ENCODE data around the gene RAP1GAP2.

DNA sequence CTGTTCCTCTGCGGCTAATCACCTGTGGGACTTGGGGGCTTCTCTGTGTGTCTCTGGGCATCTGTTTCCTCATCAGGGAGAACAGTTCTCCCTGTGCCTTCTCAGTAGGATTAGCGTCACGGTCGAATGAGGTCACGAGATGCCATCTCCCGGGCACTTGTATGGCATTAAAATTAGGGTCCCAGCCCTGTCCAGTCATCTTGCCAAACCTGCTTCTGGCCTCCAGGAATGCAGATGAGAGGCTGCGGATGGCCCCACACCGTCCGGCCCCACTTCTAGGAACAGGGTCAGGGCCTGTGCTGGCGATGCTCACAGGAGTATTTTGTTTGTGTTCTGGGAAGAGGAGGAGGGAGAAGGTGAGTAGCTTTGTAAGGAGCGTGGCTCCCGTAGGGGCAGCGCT, 208.7 kb downstream of the RAP1GAP2 start:
- TF ChIP-seq BRCA1 (IDR thresholded peaks at IDR 0.05; ENCODE audit: low read depth, low read length) (no peak), SRF (IDR thresholded peaks at IDR 0.05; ENCODE audit: low read depth, low read length) (no peak), POLR2A (IDR thresholded peaks at IDR 0.05; ENCODE audit: control extremely low read depth in 1 of 2, low read depth in 2 of 2, low read length in 2 of 2) (no peak), YY1 (IDR thresholded peaks at IDR 0.05; ENCODE audit: low read depth, low read length) (no peak), EGR1 (IDR thresholded peaks at IDR 0.05; ENCODE audit: borderline replicate concordance, low read depth, low read length) (no peak), EP300 (IDR thresholded peaks at IDR 0.05; ENCODE audit: borderline replicate concordance in 1 of 2, low read depth in 2 of 2, low read length in 2 of 2) (no peak), TAF1 (IDR thresholded peaks at IDR 0.05; ENCODE audit: low read depth, low read length) (no peak)
- TF ChIP-seq, protein P1, sequence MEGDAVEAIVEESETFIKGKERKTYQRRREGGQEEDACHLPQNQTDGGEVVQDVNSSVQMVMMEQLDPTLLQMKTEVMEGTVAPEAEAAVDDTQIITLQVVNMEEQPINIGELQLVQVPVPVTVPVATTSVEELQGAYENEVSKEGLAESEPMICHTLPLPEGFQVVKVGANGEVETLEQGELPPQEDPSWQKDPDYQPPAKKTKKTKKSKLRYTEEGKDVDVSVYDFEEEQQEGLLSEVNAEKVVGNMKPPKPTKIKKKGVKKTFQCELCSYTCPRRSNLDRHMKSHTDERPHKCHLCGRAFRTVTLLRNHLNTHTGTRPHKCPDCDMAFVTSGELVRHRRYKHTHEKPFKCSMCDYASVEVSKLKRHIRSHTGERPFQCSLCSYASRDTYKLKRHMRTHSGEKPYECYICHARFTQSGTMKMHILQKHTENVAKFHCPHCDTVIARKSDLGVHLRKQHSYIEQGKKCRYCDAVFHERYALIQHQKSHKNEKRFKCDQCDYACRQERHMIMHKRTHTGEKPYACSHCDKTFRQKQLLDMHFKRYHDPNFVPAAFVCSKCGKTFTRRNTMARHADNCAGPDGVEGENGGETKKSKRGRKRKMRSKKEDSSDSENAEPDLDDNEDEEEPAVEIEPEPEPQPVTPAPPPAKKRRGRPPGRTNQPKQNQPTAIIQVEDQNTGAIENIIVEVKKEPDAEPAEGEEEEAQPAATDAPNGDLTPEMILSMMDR (IDR thresholded peaks at IDR 0.05; ENCODE audit: control extremely low read depth in 1 of 3, insufficient read depth in 1 of 3, low read depth in 1 of 3, low read length in 3 of 3): no peak
- TF ChIP-seq, protein P2, sequence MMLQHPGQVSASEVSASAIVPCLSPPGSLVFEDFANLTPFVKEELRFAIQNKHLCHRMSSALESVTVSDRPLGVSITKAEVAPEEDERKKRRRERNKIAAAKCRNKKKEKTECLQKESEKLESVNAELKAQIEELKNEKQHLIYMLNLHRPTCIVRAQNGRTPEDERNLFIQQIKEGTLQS (IDR thresholded peaks at IDR 0.05; ENCODE audit: insufficient read depth, low read depth, low read length): no peak
- TF ChIP-seq, protein P3, sequence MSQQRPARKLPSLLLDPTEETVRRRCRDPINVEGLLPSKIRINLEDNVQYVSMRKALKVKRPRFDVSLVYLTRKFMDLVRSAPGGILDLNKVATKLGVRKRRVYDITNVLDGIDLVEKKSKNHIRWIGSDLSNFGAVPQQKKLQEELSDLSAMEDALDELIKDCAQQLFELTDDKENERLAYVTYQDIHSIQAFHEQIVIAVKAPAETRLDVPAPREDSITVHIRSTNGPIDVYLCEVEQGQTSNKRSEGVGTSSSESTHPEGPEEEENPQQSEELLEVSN (IDR thresholded peaks at IDR 0.05): no peak
